ENCODE results near the gene EIF4E1B.

The EIF4E1B gene

DNA sequence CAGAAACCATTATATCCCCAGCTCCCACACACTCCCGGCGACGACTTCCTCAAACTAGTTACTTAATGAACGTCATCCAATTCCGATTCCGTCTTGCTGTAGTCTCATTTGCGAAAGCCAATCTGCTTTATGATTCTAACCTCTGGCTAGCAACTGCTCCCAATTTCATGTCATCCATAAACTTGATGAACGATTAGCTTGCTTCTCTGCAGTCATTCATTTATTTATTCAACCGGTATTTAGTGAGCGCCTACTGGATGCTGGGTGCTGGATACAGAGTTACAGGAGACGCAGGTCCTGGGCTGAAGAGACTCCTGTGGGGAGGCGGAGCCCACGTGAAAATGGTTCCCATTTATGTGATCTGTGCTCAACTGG lies 63.0 kb downstream of the EIF4E1B start:
- DNase-seq = no peak

DNA sequence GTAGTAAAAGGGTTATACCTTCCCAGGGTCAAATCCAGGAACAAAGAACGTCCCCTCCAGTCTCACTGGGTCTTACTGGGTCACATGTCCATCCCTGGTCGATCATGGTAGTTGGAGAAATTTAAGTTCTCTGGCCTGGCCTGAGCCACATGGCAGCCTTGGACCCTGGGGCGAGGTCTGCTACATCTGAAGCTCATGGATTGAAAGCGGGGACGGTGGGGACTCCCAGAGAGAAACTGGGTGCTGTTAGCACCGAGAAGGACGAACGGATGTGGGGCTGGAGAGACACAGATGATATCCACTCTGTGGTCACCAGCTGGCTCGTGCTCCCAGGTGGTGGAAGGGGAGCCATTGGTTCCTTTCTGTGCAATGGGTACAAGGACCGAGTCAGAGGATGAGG lies 63.7 kb downstream of the EIF4E1B start:
- DNase-seq = no peak

DNA sequence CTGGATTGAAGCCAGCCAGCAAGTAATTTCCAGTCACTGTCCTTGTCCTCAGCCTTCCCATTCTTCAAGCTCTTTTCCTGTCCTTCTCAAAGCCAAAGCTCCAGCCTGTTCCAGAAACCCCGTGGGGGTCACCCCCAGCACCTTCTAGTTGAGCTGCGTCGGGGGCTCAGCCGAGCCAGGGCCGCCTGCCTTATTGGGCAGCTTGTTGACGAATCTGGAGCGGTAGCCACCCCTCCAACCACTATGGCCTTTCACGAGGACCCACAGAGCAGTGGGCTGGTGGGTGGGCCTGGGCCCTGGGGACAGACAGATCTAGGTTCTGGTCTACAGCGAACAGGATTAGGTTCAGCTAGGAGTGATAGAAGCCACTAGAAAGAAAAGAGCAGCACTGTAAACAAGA lies 64.2 kb downstream of the EIF4E1B start:
- DNase-seq = no peak

DNA sequence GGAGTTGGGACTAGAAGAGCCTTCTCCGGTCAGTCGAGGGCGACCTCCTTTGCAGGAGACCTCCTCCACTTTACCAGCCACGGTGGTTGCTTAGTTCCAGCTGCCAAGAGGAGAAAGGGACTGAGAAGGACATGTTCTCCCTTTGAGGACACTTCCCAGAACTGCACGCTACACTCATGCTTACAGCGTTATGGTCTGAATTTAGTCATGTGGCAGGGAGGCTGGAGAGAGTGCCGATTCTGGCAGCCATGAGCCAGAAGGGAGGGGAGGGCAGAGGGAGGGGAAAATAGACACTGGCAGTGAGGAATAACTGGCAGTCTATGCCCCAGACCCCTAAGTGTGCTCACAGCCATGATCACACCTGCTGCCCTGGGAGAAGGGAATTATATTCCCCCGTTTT lies 64.6 kb downstream of the EIF4E1B start:
- no peak for DNase-seq
